Liver (tissue), 3 donors: ENCODE measurements around the gene RERE.

Experiments
- EGR1 ChIP-seq, 2 donors: IDR thresholded peaks; 2 replicates each; pipeline ENCODE4 v1.6.1; 2016 to 2018; ENCODE audit warnings: antibody characterized with exemption in 2 of 2, low read depth in 2 of 2
- JUND ChIP-seq, 2 donors: IDR thresholded peaks; 2 replicates each; pipeline ENCODE4 v1.6.1; 2016; ENCODE audit warnings: antibody characterized with exemption in 2 of 2
- RAD21 ChIP-seq, 2 donors: IDR thresholded peaks; 2 replicates each; pipeline ENCODE4 v1.6.1; 2016; ENCODE audit warnings: antibody characterized with exemption in 2 of 2, mild to moderate bottlenecking in 2 of 2
- TAF1 ChIP-seq: conservative IDR thresholded peaks from 2 replicates; pipeline ENCODE4 v1.6.1; 2016; ENCODE audit warnings: antibody characterized with exemption, mild to moderate bottlenecking
- TF ChIP-seq, protein P1 (sequence below): fragments of 150-350 bp; IDR thresholded peaks from 2 replicates; pipeline ENCODE4 v1.5.1; 2017; ENCODE audit warnings: improper control_type of control experiment, low read depth, low read length; ENCODE audit not compliant: missing input control
- TF ChIP-seq, protein P2 (sequence below): IDR thresholded peaks from 2 replicates; pipeline ENCODE4 v1.6.1; 2016; ENCODE audit warnings: antibody characterized with exemption, mild to moderate bottlenecking
- donor health status: healthy.
- donor health status: healthy.

DNA sequence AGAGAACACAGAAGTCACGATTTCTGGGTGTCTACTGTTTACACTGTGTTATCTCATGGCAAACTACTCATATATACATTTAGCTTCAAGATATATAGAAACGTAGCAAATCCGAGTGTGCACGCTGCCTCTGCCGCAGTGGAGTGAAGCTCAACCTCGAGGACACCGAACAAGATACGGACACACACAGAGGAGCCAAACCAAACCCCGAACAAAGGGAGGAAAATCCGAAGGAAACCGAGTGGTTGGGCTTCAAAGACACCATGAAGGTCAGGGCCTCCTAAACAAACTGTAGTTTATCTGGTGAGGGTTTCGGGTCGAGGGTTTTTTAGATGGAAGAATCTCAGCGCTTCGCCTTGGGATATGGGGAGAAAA is 465.0 kb downstream of the RERE start:
- TF ChIP-seq, protein P1, sequence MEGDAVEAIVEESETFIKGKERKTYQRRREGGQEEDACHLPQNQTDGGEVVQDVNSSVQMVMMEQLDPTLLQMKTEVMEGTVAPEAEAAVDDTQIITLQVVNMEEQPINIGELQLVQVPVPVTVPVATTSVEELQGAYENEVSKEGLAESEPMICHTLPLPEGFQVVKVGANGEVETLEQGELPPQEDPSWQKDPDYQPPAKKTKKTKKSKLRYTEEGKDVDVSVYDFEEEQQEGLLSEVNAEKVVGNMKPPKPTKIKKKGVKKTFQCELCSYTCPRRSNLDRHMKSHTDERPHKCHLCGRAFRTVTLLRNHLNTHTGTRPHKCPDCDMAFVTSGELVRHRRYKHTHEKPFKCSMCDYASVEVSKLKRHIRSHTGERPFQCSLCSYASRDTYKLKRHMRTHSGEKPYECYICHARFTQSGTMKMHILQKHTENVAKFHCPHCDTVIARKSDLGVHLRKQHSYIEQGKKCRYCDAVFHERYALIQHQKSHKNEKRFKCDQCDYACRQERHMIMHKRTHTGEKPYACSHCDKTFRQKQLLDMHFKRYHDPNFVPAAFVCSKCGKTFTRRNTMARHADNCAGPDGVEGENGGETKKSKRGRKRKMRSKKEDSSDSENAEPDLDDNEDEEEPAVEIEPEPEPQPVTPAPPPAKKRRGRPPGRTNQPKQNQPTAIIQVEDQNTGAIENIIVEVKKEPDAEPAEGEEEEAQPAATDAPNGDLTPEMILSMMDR = no peak
- TF ChIP-seq RAD21 (IDR thresholded peaks at IDR 0.05) (no peak), EGR1 (IDR thresholded peaks at IDR 0.05; ENCODE audit: low read depth in 2 of 2) (no peak), JUND (IDR thresholded peaks at IDR 0.05) (no peak), TAF1 (no peak)
- TF ChIP-seq, protein P2, sequence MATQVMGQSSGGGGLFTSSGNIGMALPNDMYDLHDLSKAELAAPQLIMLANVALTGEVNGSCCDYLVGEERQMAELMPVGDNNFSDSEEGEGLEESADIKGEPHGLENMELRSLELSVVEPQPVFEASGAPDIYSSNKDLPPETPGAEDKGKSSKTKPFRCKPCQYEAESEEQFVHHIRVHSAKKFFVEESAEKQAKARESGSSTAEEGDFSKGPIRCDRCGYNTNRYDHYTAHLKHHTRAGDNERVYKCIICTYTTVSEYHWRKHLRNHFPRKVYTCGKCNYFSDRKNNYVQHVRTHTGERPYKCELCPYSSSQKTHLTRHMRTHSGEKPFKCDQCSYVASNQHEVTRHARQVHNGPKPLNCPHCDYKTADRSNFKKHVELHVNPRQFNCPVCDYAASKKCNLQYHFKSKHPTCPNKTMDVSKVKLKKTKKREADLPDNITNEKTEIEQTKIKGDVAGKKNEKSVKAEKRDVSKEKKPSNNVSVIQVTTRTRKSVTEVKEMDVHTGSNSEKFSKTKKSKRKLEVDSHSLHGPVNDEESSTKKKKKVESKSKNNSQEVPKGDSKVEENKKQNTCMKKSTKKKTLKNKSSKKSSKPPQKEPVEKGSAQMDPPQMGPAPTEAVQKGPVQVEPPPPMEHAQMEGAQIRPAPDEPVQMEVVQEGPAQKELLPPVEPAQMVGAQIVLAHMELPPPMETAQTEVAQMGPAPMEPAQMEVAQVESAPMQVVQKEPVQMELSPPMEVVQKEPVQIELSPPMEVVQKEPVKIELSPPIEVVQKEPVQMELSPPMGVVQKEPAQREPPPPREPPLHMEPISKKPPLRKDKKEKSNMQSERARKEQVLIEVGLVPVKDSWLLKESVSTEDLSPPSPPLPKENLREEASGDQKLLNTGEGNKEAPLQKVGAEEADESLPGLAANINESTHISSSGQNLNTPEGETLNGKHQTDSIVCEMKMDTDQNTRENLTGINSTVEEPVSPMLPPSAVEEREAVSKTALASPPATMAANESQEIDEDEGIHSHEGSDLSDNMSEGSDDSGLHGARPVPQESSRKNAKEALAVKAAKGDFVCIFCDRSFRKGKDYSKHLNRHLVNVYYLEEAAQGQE = no peak
